Muscle of back (tissue), 13 donors: ENCODE measurements around the gene WWC2. TPM values are rescaled to one million over a fixed set of nuclear protein-coding genes. Genes with fewer than 3 reads are reported as not detected.

Source experiments
- DNase-seq, 3 donors: peaks; one replicate each; pipeline versions ENCODE4 v3.0.0 to v3.0.0-alpha.2; 2013
- long read RNA-seq, 9 donors: transcript quantifications; one replicate each; lab custom pipeline, GENCODE V29; 2026
- polyA plus RNA-seq, 10 donors: library from polyadenylated mRNA; unstranded; fragments of 120-200 nt; gene quantifications; one replicate each; pipeline ENCODE4 v1.2.1, GENCODE V29; 2013; ENCODE audit not compliant: insufficient read length in 10 of 10

The WWC2 gene
- polyA plus RNA-seq, result 10 to 100 TPM; 16.8 to 26.3 (median 21.0) TPM
- long read RNA-seq, donor 1, full-length matches to known transcripts, result 1 of 1 reads
- long read RNA-seq, donor 1, partial matches to known transcripts, result 0 of 1 reads
- long read RNA-seq, donor 1, other reads (novel, unspliced or antisense), result 0 of 1 reads
- long read RNA-seq, donor 2, result 0 reads
- long read RNA-seq, donor 3, result 0 reads
- long read RNA-seq, donor 4, result 0 reads
- long read RNA-seq, donor 5, full-length matches to known transcripts, result 3 of 3 reads
- long read RNA-seq, donor 5, partial matches to known transcripts, result 0 of 3 reads
- long read RNA-seq, donor 5, other reads (novel, unspliced or antisense), result 0 of 3 reads
- long read RNA-seq, donor 6, full-length matches to known transcripts, result 1 of 6 reads
- long read RNA-seq, donor 6, partial matches to known transcripts, result 5 of 6 reads
- long read RNA-seq, donor 6, other reads (novel, unspliced or antisense), result 0 of 6 reads
- long read RNA-seq, donor 7, result 0 reads
- long read RNA-seq, donor 8, result 0 reads
- long read RNA-seq, donor 9, result 0 reads

DNA sequence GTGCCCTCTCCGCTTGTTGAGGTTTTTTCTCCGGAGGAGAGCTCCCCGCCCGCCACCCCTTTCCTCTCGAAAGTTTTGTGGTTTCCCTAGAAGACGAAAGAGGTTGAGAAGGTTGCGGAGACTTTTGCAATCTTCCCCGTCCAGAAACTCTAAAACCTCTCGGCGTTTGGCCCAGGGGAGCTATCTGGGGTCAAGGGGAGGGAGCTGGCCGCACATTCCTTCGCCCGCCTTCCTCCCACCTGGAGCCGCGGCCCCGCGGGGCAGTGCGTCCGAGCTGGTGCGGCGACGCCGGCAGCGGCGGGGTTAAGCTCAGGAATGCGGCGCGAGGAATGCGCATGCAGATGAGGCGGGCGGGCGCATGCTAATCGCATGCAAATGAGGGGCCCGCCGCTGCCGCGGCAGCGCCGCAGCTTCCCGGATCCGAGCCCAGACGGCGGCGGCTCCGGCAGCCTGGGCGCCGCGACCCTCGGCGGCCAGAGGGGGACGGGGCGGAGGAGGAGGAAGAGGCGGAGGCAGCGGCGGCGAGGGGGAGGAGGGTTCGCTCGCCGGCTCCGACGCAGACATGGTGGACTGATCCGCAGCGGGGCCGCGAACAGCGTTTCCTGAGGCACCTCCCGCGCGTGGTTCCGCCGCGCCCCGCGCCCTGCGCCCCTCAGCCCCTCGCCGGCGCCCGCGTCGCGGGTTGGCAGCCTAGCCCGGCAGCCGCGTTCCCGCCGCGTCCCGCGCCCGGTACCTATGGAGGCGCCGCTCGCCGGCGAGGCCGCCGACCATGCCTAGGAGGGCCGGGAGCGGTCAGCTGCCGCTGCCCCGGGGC lies at the start of gene WWC2:
TSS of gene WWC2 (plus strand) at position 535 of the 814 bp plus-strand sequence. CDS start at position 770, 235 bp downstream.
- peak; percentile 94 to 97 (median 94) for DNase-seq

DNA sequence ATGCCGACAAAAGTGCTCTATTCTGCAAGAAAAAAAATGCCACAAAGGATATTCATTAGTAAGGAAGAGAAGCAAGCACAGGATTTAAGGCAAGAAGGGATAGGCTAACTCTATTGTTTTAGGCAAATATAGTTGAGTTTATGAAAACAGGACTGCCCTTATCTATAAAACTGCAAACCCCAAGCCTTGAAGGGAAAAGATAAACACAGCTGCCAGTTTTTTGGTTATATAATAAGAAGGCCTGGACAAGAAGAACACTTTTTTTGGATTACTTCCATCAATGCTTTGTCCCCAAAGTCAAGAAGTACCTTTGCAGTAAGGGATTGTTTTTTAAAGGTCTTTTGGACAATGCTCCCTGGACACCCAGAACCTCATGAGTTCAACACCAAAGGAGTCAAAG lies 45.4 kb upstream of the WWC2 start:
- no peak for DNase-seq

DNA sequence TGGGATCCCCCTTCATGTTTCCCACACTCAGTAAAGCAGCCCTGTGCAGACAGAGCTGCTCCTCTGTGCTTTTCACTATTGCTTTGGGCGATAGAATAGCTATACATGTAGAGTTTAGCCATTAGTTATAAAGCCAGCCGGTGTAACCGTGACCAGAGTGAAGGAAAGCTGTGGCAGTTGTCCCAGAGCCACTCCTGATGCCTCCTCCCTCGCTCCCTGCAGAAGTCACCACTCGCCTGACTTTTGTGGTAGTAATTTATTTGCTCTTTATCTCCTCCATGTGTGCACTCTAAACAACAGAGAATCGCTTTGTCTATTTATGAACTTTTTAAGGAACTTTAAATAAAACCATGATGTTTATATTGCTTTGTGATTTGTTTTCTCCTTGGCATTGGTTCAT lies 41.8 kb upstream of the WWC2 start:
- DNase-seq, result peak in 1 of 3 donors; percentile 5

DNA sequence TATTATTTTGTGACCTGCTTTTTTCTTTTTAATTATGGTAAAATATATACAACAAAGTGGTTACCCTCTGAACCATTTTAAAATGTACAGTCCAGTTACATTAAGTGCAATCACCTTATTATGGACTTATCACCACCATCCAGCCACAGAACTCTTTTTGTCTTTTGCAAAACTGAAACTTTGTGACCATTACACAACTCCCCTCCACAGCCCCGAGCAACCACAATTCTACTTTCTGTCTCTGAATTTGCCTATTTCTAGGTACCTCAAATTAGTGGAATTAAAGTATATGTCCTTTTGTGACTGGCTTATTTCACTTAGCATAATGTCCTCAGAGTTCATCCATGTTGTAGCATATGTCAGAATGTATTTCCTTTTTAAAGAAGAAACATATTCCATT lies 39.3 kb upstream of the WWC2 start:
- no peak for DNase-seq

DNA sequence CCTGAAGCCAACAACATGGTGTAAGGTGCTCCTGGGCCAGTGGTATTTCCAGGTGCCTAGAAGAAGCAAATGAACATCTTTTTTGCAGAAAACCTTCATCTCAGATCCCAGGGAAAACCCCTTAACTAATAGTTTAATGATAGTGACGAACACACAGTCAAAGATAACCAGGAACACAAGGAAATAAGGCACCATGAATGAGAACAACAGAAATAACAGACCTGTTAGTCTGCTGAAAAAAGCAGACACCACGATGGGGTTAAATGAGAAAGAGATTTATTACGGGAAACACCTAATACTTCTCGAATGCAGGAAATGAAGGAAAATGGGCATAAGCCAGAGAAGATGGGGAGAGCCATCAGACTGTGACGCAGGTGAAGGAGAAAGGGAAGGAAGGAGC lies 30.6 kb upstream of the WWC2 start:
- DNase-seq, result no peak

DNA sequence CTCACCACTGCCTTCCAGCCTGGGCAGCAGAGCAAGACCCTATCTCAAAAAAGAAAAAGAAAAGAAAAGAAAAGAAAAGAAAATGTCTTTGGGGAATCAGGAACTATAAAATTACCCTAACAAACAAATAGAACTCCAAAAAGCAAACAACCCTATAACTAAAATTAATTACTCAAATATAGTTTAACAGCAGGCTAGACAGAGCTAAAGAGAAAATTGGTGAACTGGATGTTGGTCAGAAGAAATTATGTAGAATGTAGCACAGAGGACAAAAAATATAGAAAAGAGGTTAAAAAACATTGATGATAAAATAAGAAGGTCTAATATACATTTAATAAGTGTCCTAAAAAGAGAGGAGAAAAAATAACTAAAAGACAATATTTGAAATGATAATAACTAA lies 27.8 kb upstream of the WWC2 start:
- no peak for DNase-seq

DNA sequence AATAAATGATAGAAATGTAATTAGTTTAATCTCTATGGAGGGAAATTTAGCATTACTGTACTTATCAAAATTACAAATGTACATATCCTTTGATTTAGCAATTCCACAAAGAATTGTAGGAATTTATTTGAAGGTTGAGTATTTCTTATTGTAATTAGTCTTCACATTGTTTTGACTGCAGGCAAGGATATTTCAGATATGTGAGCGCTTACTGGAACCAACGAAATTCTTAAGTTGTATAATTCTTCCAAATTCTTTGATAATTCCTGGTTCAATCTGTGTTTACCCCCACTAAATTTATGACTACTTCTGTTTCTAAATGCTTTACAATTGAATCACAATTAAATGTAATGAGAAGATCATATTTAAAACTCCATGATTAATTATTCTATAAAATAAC lies 26.9 kb upstream of the WWC2 start:
- DNase-seq, result no peak

DNA sequence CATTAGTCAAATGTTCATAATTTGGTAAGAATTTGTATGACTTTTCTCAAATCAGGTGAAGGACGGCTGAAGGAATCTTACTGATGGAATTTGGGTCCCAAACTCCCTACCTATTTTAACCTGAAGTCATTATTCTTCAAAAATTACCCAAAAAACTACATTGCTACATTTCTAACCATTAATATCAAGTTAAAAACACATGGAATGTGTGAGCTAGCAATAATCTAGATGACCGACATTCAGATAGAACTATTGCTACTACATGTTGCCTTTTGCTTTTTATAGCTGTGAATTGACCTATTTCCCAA lies 25.3 kb upstream of the WWC2 start:
- no peak for DNase-seq

DNA sequence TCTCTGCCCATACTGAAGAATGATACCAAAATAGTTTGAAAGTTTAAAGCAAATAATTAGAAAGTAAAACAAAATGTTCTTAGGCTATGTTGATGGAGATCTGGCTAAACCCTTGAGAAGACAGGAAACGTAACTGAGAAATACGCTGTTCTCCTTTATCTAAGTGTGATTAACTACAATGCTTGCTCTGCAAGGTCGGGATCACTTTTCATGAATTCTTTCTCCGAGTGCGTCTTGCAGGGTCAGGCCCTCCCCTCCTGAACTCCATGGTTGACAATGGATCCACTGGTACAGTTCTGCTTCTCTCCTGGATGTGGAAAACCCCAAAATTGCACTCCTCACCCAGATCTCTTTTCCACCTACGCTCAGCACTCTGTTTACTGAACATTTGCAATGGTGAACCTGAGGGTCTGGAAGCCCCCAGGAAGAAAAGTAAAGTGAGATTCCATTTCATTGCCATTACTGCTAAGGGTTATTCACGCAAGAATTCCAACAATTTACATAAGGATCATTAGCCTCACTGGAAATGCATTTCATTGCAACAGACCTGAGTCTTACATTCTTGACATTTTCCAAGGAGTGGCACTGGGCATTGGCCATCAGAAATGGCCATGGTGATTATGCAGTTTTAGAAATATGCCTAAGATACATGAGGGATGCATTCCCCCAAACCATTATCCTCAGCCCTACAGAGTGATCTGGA lies 24.6 kb upstream of the WWC2 start:
- DNase-seq, result peak in 1 of 3 donors; percentile 11

DNA sequence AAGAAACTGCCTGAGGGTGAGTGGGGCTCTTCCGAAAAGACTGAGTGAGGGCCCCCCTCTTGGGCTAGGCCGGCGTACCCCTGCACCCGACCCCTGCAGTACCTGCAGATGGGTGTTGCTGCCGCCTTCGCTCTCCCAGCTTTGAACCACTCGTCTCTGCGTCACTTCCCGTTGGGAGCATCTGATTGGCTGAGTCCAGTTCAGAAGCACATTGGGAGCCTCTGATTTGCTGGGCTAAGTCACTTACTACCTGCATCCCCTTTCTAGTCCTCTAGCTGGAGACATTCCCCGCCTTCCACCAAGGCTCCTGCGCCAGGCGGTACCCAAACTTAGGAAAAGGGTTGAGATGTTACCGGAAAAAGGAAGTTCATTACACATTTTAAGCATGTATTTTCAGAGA lies 20.4 kb upstream of the WWC2 start:
- no peak for DNase-seq

DNA sequence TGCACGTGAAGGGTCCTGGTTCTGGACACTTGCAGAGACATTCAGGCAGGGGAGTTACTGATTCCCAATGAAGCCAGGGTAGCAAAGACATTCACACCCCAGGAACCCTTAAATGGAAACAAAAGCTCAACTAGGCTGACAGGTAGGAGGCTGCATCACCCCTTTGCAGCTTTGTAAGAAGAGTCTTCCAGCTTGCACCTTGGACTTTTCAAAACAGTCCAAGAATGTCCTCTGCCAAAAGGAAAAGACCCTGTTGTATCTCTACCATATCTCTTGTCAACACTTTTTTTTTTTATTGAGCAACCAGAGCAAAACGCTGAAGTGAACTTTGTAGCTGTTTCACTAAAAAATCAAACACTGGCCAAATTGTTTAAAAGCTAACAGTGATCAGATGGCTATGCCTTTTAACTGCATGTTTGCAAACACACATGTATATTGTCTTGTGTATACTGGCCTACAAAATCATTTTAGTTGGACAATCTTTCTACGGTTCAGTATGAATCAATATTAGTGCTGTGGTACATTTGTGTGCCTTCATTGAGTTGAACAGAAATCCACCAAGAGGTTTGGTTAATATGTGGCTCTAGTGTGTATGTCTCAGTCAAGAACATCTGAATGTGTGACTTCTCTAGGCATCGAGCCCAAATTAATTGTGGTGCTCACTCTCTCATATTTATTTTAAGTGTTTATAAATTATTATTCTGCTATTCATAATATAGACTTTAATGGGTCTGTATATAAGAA lies 18.5 kb upstream of the WWC2 start:
- DNase-seq, result peak in 1 of 3 donors; percentile 13

DNA sequence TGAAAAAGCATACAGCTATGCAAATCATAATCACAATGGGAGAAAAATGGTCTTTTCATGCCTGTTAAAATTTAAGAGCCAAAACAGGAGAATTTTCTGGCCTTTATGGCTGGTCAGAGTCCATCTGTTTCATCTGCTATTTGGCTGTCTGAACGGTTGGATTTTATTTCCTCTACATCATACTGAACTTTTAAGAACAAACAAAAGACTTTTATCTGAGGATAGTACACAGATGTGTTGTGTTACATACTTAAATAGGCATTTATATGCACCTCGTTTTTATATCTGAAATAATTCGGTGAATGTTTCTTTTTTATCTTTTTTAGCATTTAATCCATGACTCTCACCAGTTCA lies 18.0 kb upstream of the WWC2 start:
- peak in 1 of 3 donors; percentile 30 for DNase-seq

DNA sequence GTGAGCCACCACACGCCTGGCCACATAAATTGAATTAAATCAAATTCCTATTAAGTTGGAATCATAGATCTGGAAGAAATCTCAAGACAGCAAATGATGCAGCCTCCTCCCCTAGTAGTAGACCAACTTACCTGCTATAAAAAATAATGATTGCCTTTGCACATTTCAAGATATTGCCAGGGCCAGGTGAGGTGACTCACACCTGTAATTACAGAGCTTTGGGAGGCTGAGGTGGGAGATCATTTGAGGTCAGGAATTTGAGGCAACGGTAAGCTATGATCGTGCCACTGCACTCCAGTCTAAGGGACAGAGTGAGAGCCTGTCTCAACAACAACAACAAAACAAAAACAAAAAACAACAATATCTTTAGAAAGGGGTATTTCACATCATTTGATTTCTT lies 17.0 kb upstream of the WWC2 start:
- DNase-seq, result no peak

DNA sequence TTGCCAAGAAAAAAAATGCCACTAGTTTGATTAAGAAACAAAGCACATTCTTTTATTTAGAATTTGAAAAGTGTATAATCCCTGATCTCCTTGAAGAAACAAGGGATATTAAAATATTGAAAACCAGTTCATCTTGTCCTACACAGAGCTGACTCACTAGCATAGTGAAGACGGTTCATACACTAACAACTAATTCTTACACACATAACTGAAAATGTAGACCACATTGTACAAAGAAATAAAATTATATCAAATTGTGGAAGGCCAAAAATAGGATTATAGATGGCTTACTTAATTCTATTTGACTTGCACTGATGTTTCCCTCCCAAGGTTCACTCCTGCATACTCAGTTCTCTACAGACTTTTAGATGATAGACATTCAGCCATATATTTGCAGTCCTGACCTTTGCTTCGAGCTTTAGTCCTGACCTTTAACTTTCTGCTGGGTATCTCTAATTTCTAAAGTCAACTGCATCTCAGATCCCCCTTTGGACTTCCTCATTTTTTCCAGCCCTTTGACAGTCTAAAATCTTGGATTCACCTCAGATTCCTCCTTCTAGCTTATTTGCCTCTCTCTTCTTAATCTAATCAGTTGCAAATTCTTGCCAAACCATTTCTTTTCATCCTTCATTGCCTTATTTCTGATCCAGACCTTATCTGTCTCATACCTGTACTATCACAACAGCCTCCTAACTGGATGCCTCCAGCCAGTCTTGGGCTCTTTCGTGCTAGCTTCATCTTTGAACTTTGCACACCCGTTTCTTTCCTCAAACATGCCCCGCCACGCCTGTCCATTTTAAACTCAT lies 4.5 kb upstream of the WWC2 start:
- no peak for DNase-seq

DNA sequence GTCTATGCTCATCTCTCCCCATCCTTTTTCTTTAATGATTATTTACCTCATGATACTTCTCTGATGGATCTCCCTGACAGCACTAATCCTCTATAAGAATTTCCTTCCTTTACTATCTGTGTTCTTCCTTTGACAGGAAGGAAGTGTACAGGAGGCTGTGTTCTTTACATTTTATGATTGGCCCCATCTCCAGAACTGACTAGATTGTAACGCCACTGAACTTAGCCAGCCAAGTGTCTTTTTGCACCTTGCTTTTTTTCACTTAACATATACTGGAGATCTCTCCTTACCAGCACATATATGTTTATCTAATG lies 3.9 kb upstream of the WWC2 start:
- no peak for DNase-seq

DNA sequence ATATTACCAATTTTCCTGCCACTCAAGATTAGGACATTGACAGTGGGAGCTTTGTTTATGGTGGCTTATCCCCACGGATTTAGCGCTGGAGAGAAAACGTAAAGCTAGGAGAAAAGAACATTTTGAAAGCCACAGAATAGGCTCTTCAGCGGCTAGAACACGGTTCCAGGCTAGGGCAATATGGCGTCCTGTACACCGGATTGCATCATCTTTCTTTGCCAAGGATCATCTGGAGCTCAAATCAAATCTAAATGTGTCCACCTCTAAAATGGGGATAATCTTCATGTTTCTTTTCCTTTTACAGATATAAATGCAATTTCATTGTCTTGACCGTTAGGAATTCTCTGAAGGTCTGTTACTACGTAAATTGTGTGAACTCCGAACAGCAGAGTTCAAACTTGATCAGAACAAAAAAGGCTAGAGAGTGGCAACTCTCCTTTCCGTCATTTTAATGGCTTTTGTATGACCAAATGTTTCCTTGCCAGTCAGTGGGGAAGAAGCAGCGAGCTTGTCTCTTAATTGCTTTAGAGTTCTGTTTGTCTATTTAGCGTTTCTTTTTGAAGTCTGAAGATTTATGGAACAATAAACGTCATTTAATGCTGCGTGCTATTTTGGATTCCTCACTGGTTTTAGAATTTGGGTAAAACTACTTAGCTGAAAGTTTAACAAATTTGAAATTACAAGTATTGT lies 2.6 kb upstream of the WWC2 start:
- DNase-seq, result no peak

DNA sequence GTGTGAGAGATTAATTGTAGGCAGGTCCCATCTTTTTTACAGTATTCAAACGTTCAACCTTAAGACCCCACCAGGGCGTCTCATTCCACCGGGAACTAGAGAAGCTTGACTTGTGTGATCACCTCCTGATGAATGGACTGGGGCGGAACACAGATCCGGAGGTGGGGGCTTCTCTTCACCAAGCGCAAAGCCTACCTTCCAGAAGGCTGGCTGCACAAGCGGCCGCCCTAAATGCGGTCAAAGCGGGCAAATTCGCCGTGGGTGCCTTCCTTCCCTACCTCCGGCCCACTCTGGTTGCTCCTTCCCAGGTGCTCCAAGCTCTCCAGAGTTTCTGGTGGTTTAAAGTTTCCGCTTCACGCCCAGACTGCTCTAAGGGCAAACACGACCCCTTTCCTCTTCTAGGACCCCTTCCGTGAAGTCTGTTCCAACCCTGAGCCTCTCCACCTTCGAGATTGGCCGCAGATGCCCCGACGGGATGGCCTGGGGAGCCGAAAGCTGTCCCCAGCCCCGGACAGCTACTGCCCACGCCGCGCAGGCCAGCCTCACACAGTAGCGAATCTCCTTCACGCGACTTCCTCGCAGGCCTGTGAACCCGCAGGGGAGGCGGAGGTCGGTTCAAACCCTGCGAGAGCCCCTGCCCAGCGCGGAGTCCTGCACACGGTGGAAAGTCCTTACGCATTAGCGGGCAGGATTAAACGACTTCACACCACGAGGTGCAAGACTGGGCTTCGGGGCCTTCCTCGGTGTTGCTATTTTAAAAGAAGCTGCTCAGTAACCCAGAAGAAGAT lies 1.6 kb upstream of the WWC2 start:
- DNase-seq, result peak in 2 of 3 donors; percentile 54 to 86

DNA sequence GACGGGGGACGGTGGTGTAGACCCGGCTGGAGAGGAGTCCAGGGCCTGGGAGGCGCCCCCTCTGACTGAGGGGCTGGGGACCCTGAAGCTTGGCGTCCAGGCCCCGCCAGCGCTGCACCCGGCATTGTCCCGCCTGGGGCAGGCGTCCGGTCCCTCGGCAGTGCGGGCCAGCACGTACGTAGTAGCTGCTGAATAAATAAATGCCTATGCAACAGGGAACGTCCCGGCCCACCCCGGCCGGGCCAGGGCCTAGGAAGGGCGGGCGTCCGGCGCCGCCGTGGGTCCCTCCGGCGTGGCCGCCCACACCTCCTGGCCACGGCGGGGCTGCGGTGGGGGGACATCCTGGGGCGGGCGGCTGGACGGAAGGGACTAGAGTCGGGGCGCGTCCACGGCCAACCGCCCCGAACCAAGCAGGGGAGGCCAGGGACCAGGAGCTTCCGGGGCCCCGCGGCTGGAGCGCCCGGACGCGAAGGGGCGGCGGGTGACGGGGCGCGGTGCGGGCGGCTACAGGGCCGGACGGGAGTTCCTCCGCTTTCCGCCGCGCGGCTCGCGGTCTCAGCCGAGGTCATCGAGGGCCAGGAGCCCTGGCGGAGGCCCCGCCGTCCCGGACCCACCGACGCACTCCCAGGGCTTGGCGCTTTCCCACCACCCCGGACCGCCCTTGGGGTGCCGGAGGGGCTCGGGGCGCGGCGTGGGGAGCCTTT lies 886 bp upstream of the WWC2 start:
- DNase-seq, result peak in 2 of 3 donors; percentile 63 to 92
